Pancreas (tissue), 10 donors: ENCODE results near the gene PAX2. TPM values are rescaled to one million over a fixed set of nuclear protein-coding genes. Genes with fewer than 3 reads are reported as not detected.

Experiments used
- ATAC-seq, 4 donors: fragments of 200-7000 bp; cut with Tn5 transposase; one replicate each; pipeline versions ENCODE4 v1.8.0 to v1.9.1; 2020; ENCODE audit warnings: mild to moderate bottlenecking in 4 of 4, moderate library complexity in 4 of 4
- DNase-seq, 6 donors: peaks; one replicate each; pipeline ENCODE4 v3.0.0-alpha.2; 2020
- FAIRE-seq: peaks from 2 replicates; lab custom pipeline; 2012; peaks lifted over from hg19 to GRCh38; lab: Jason Lieb, UNC
- H3K27ac ChIP-seq, 4 donors: fragments of 200-600 bp; sonication (generic); 1 replicate in 3 of 4; 2 replicates in 1 of 4; pipeline versions ENCODE4 v1.5.0 to v1.8.0; 2020
- H3K27me3 ChIP-seq, 4 donors: fragments of 200-600 bp; one replicate each; pipeline ENCODE4 v1.8.0; 2021
- H3K36me3 ChIP-seq, 3 donors: fragments of 200-600 bp; sonication (generic) in 1 of 3; one replicate each; pipeline versions ENCODE4 v1.5.0 to v1.8.0; 2020 to 2021
- H3K4me1 ChIP-seq, 3 donors: fragments of 200-600 bp; one replicate each; pipeline ENCODE4 v1.8.0; 2021
- H3K4me3 ChIP-seq, 4 donors: fragments of 200-600 bp; sonication (generic) in 2 of 4; one replicate each; pipeline versions ENCODE4 v1.5.0 to v1.8.0; 2020 to 2021
- H3K9me3 ChIP-seq, 4 donors: fragments of 200-600 bp; one replicate each; pipeline ENCODE4 v1.8.0; 2021
- WGBS, 2 donors: extraction: QIAGEN DNeasy Blood & Tissue Kit; methylation state at CpG; one replicate each; pipeline ENCODE4 v1.1.7; 2013; 5-methylcytosine and 5-hydroxymethylcytosine counted together
- intact Hi-C, 3 donors: fragments of 100-400 bp; cut with DNase I; formaldehyde crosslinking; loops; one replicate each; pipeline versions ENCODE4 v1.11.1 to v1.14.2; 2022
- polyA plus RNA-seq, 2 donors: library from polyadenylated mRNA; stranded (reverse); fragments of 200-250 nt; gene quantifications; one replicate each; pipeline ENCODE4 v1.2.3, GENCODE V29; 2013
- total RNA-seq, 6 donors: library from RNA; stranded (reverse); fragmentation: NEBNext Ultra II Directional in 4 of 6; extraction: Animal tissue kit (Norgen Biotek cat#: 25700) in 4 of 6; gene quantifications; one replicate each; pipeline versions ENCODE4 v1.2.1 to v1.2.4, GENCODE V29; 2021 to 2023
- TF ChIP-seq, protein P1 (sequence below), 4 donors: fragments of 200-600 bp; sonication (generic) in 3 of 4; IDR thresholded peaks; one replicate each; pipeline versions ENCODE4 v1.5.0 to v1.8.0; 2021; ENCODE audit warnings: antibody characterized with exemption in 4 of 4
- donor health status: healthy with polysubstance abuse.
- donor health status: DM: no; HTN: no; CAD: no; lungs with moderate emphysema.
- donor health status: DM: no; HTN: no; CAD: no.
- donor health status: control.
- donor health status: control.
- donor health status: Bipolar disorder and iron deficiency.
- donor health status: DM: yes; HTN: yes; CAD: no.
- donor health status: DM: no; HTN: no; CAD: no.
- donor health status: DM: no; HTN: no; CAD: no.
- donor health status: DM: yes; HTN: yes; CAD: no.

The PAX2 gene
- total and polyA plus RNA-seq, 8 donors: 0.07 to 0.49 (median 0.26) TPM

DNA sequence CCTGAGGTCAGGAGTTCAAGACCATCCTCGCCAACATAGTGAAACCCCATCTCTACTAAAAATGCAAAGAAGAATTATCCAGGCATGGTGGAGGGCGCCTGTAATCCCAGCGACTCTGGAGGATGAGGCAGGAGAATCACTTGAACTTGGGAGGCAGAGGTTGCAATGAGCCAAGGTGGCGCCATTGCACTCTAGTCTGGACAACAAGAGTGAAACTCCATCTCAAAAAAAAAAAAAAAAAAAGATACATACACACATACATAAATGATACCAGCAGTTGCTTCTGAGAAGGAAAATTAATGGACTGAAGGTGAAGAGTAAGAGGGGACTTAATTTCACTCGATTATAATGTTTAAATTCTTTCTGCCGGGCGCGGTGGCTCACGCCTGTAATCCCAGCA, 40.2 kb upstream of the PAX2 start:
- Histone ChIP-seq H3K27ac (no peak overlapping the region), H3K36me3 (no peaks in the 10 kb centered on the region), H3K9me3 (no peaks in the 10 kb centered on the region), H3K27me3 (peaks cover 0 to 5% (median 2%) of the 10 kb centered on the region in 4 donors), H3K4me1 (no peaks in the 10 kb centered on the region), H3K4me3 (no peak overlapping the region)
- intact Hi-C loops: no loop called here
- FAIRE-seq: no peak
- no peak for DNase-seq
- TF ChIP-seq, protein P1, sequence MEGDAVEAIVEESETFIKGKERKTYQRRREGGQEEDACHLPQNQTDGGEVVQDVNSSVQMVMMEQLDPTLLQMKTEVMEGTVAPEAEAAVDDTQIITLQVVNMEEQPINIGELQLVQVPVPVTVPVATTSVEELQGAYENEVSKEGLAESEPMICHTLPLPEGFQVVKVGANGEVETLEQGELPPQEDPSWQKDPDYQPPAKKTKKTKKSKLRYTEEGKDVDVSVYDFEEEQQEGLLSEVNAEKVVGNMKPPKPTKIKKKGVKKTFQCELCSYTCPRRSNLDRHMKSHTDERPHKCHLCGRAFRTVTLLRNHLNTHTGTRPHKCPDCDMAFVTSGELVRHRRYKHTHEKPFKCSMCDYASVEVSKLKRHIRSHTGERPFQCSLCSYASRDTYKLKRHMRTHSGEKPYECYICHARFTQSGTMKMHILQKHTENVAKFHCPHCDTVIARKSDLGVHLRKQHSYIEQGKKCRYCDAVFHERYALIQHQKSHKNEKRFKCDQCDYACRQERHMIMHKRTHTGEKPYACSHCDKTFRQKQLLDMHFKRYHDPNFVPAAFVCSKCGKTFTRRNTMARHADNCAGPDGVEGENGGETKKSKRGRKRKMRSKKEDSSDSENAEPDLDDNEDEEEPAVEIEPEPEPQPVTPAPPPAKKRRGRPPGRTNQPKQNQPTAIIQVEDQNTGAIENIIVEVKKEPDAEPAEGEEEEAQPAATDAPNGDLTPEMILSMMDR (IDR thresholded peaks at IDR 0.05): no peak
- no peak for ATAC-seq
- WGBS, 2 donors: 66 to 70% methylated on average over 9 of the region's 9 CpGs

DNA sequence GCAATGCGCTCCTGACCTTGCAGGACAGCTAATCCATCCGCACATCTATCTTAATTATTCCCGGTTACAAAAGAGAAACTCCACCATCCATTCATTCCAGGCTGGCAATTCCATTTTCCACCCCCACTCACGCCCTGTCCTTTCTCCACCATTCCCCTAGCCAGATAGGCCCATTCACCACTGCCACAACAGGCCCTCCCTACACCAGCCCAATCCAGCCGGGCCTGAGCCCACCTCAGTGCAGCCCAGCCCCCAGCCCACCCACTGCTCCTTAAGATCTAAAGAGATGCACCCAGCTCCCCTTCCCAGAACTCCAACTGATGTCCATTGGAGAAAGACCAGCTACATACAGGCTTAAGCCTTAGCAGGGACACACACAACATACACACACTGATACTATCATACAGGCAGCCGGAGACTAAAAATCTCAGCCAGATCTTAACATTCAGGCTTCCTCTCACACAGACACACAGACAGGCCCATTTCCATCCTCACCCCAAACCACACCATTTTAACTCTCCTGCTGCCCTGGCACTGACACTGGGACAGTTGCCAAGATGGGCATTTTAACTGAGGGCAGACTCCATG, 38.0 kb upstream of the PAX2 start:
- H3K9me3 ChIP-seq: no peaks in the 10 kb centered on the region
- peaks cover 0 to 5% (median 2%) of the 10 kb centered on the region in 4 donors for H3K27me3 ChIP-seq
- H3K36me3 ChIP-seq: no peaks in the 10 kb centered on the region
- intact Hi-C loops: no loop called here
- H3K4me3 ChIP-seq: no peak overlapping the region
- ATAC-seq: no peak
- H3K4me1 ChIP-seq: no peaks in the 10 kb centered on the region
- TF ChIP-seq, protein P1 (IDR thresholded peaks at IDR 0.05): no peak
- FAIRE-seq: no peak
- no peak for DNase-seq
- no peak overlapping the region for H3K27ac ChIP-seq
- 77 to 80% methylated on average over 6 of the region's 6 CpGs for WGBS, 2 donors

DNA sequence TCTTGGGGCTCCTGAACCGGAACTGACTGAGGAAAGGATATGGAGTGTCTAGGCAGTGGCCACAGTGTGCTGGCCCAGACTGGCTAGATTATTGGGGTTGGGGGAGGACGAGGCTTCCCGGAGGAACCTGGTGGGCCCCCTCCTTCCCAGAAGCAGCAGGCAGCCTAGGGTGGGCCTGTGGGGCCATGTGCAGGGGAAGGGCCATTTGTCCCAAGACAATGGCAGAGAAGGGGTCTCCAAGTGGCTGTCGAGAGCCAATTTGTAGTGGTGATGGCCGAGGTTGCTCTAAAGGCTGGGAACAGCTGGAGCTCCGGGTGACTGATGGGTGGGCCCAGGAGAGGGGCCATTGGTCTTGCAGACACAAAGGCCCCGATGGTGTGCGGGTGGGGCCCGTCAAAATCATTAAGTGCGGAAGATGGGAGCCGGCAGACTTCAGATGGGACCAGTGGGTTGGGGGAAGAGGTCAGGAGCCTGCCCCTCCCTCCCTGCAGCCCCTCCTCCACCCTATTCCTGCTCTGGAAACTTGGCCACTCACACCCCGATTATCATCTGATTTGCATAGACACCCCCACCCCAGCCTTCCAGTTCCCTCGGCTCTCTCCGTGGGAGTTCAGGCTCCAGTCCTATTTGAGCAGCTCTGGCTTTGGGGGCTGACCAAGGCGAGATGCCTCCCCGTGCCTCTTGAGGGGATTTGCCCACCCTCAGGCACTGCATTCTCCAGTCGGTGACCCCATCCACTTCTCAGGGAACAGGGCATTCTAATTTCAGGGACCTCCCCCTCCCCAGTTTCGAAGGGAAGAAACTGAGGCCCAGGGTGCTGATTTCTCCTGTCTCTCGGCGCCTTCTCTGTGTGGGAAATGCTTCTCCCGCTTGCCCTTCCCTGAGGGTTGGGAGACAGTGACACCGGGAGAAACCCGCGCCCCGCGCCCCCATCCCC, 36.0 kb upstream of the PAX2 start:
- FAIRE-seq (no peak), ATAC-seq (no peak), DNase-seq (no peak)
- intact Hi-C loops: no loop called here
- H3K4me1 ChIP-seq: no peaks in the 10 kb centered on the region
- 15 to 18% methylated on average over 25 to 26 of the region's 26 CpGs for WGBS, 2 donors
- peak overlapping the region in 1 of 4 donors; percentile 27 for H3K4me3 ChIP-seq
- H3K36me3 ChIP-seq: no peaks in the 10 kb centered on the region
- H3K27ac ChIP-seq: no peak overlapping the region
- no peaks in the 10 kb centered on the region for H3K9me3 ChIP-seq
- TF ChIP-seq, protein P1 (IDR thresholded peaks at IDR 0.05): no peak
- H3K27me3 ChIP-seq: peaks cover 0 to 8% (median 4%) of the 10 kb centered on the region in 4 donors

- Histone ChIP-seq H3K4me3 (peak overlapping the region in 1 of 4 donors; percentile 27), H3K36me3 (no peaks in the 10 kb centered on the region), H3K27me3 (peaks cover 0 to 9% (median 2%) of the 10 kb centered on the region in 4 donors), H3K4me1 (no peaks in the 10 kb centered on the region), H3K9me3 (no peaks in the 10 kb centered on the region), H3K27ac (no peak overlapping the region)
- WGBS, 2 donors: 5 to 7% methylated on average over 48 of the region's 48 CpGs
- peak in 3 of 4 donors; percentile 48 to 71 (median 58) for ATAC-seq
- intact Hi-C loops: no loop called here
- TF ChIP-seq, protein P1 (IDR thresholded peaks at IDR 0.05): no peak
- no peak for FAIRE-seq
- DNase-seq: peak in 1 of 6 donors; percentile 27
Observed at GRCh38 chr10:100710151-100710871, 35.1 kb upstream of the PAX2 start.
